Adipose tissue (tissue), 3 donors: ENCODE data around the gene ATG2B. TPM values are rescaled to one million over a fixed set of nuclear protein-coding genes. Genes with fewer than 3 reads are reported as not detected.
A peak's percentile ranks its signal among the peaks of the same experiment; 100 is the strongest.
"Not testable (repeated sequence)": the region's sequence is repeated elsewhere in the genome, so short reads cannot be mapped to it uniquely, and the experiment has no call there.

Experiments
- H3K27ac ChIP-seq: one replicate; pipeline ENCODE4 v1.5.1; 2013; ENCODE audit warnings: low read depth, low read length
- WGBS, 3 donors: extraction: QIAGEN DNeasy Blood & Tissue Kit; methylation state at CpG; one replicate each; pipeline ENCODE4 v1.1.7; 2013; 5-methylcytosine and 5-hydroxymethylcytosine counted together
- polyA plus RNA-seq, 3 donors: library from polyadenylated mRNA; stranded (reverse); fragments of 200-250 nt; gene quantifications; one replicate each; pipeline ENCODE4 v1.2.3, GENCODE V29; 2013
- donor health status: healthy with polysubstance abuse.
- donor health status: Bipolar disorder and iron deficiency.
- donor health status: healthy.

The ATG2B gene
- polyA plus RNA-seq, 3 donors: 3.5 to 5.2 (median 4.4) TPM

- H3K27ac ChIP-seq: no peak overlapping the region
- 55 to 91% (median 87%) methylated on average over 1 of the region's 1 CpG for WGBS, 3 donors
Observed at GRCh38 chr14:96384740-96385139, 21.6 kb upstream of the ATG2B start.

GRCh38 chr14:96384053-96384452, 20.9 kb upstream of the ATG2B start:
- WGBS, 3 donors: 69 to 81% (median 76%) methylated on average over 1 of the region's 1 CpG

GRCh38 chr14:96383445-96383844, 20.3 kb upstream of the ATG2B start:
- H3K27ac ChIP-seq: no peak overlapping the region
- WGBS, 3 donors: 83 to 92% (median 92%) methylated on average over 2 of the region's 2 CpGs

More at GRCh38 chr14:96384053-96384452, 20.9 kb upstream of the ATG2B start:
- no peak overlapping the region for H3K27ac ChIP-seq

GRCh38 chr14:96380735-96381134, 17.6 kb upstream of the ATG2B start:
- 87 to 97% (median 95%) methylated on average over 3 of the region's 3 CpGs for WGBS, 3 donors
- no peak overlapping the region for H3K27ac ChIP-seq

GRCh38 chr14:96376093-96376492, 13.0 kb upstream of the ATG2B start:
- no peak overlapping the region for H3K27ac ChIP-seq
- WGBS, 3 donors: 85 to 91% (median 89%) methylated on average over 3 of the region's 3 CpGs

- H3K27ac ChIP-seq: no peak overlapping the region
- WGBS, 3 donors: 89 to 95% (median 91%) methylated on average over 3 of the region's 3 CpGs
Observed at GRCh38 chr14:96373538-96373937, 10.4 kb upstream of the ATG2B start.

GRCh38 chr14:96370528-96370927, 7.4 kb upstream of the ATG2B start:
- no peak overlapping the region for H3K27ac ChIP-seq
- WGBS, 3 donors: 89 to 94% (median 91%) methylated on average over 5 of the region's 5 CpGs

GRCh38 chr14:96368534-96368933, 5.4 kb upstream of the ATG2B start:
- H3K27ac ChIP-seq: no peak overlapping the region
- 97 to 100% (median 100%) methylated on average over 1 of the region's 1 CpG for WGBS, 3 donors

- 56 to 68% (median 63%) methylated on average over 1 of the region's 1 CpG for WGBS, 3 donors
- H3K27ac ChIP-seq: no peak overlapping the region
Observed at GRCh38 chr14:96364962-96365361, 1.8 kb upstream of the ATG2B start.

GRCh38 chr14:96363751-96364336, 703 bp upstream of the ATG2B start:
- 0 to 1% (median 1%) methylated on average over 38 of the region's 38 CpGs for WGBS, 3 donors

GRCh38 chr14:96362071-96362964, 823 bp downstream of the ATG2B start:
- 0 to 2% (median 1%) methylated on average over 27 of the region's 27 CpGs for WGBS, 3 donors
- H3K27ac ChIP-seq: peak overlapping the region; percentile 90

More at GRCh38 chr14:96363751-96364336, 703 bp upstream of the ATG2B start:
- no peak overlapping the region for H3K27ac ChIP-seq

GRCh38 chr14:96359959-96360358, 3.2 kb downstream of the ATG2B start:
- H3K27ac ChIP-seq: no peak overlapping the region

GRCh38 chr14:96357216-96357615, 5.9 kb downstream of the ATG2B start:
- no peak overlapping the region for H3K27ac ChIP-seq
- WGBS, 3 donors: 74 to 92% (median 92%) methylated on average over 3 of the region's 3 CpGs

- WGBS, 3 donors: 96 to 99% (median 97%) methylated on average over 4 of the region's 4 CpGs
- no peak overlapping the region for H3K27ac ChIP-seq
Observed at GRCh38 chr14:96354246-96354645, 8.9 kb downstream of the ATG2B start.

- whole genome bisulfite sequencing, 3 donors: 38 to 91% (median 89%) methylated on average over 2 of the region's 2 CpGs
Observed at GRCh38 chr14:96352708-96353107, 10.4 kb downstream of the ATG2B start.

GRCh38 chr14:96351986-96352385, 11.2 kb downstream of the ATG2B start:
- 70 to 94% (median 94%) methylated on average over 3 of the region's 3 CpGs for WGBS, 3 donors
- H3K27ac ChIP-seq: no peak overlapping the region

More at GRCh38 chr14:96352708-96353107, 10.4 kb downstream of the ATG2B start:
- H3K27ac ChIP-seq: no peak overlapping the region

- no peak overlapping the region for H3K27ac ChIP-seq
- 90 to 93% (median 91%) methylated on average over 7 of the region's 7 CpGs for WGBS, 3 donors
Observed at GRCh38 chr14:96349286-96350075, 13.7 kb downstream of the ATG2B start.

GRCh38 chr14:96347957-96348356, 15.2 kb downstream of the ATG2B start:
- 97% methylated on average over 2 of the region's 2 CpGs for WGBS, 3 donors
- H3K27ac ChIP-seq: not testable (repeated sequence)

GRCh38 chr14:96345669-96346068, 17.5 kb downstream of the ATG2B start:
- H3K27ac ChIP-seq: no peak overlapping the region
- WGBS, 3 donors: 74 to 95% (median 93%) methylated on average over 2 of the region's 2 CpGs
